Transverse colon (tissue), 4 donors: ENCODE data around the gene DENND2A.

Source experiments
- CTCF ChIP-seq, 5 experiments: fragments of 200-600 bp in 3 of 5; fragments of 450-650 bp in 2 of 5; sonication (generic) in 3 of 5; IDR thresholded peaks; 1 replicate in 2 of 5; 2 replicates in 3 of 5; pipeline ENCODE4 v1.5.1; 2016 to 2017; ENCODE audit warnings: antibody characterized with exemption in 5 of 5, inconsistent platforms in 3 of 5, mild to moderate bottlenecking in 2 of 5, moderate library complexity in 1 of 5
- EP300 ChIP-seq: sonication (generic); formaldehyde crosslinking; IDR thresholded peaks from one replicate; pipeline ENCODE4 v1.6.1; 2017; ENCODE audit warnings: antibody characterized with exemption, low read depth
- POLR2A ChIP-seq: fragments of 450-650 bp; IDR thresholded peaks from one replicate; pipeline ENCODE4 v1.6.1; 2016; ENCODE audit warnings: antibody characterized with exemption, mild to moderate bottlenecking, moderate library complexity
- POLR2AphosphoS5 ChIP-seq, 3 donors: sonication (generic); formaldehyde crosslinking; IDR thresholded peaks; one replicate each; pipeline ENCODE4 v1.6.1; 2016; ENCODE audit warnings: antibody characterized with exemption in 3 of 3

GRCh38 chr7:140631021-140631420 is 9.6 kb downstream of the DENND2A start:
- TF ChIP-seq CTCF (IDR thresholded peaks at IDR 0.05) (no peak), POLR2A (no peak), EP300 (no peak), POLR2AphosphoS5 (IDR thresholded peaks at IDR 0.05) (no peak)
